ENCODE measurements around the gene WDR91.
A peak's percentile ranks its signal among the peaks of the same experiment; 100 is the strongest.
"Not testable (repeated sequence)": the region's sequence is repeated elsewhere in the genome, so short reads cannot be mapped to it uniquely, and the experiment has no call there.

WDR91 gene

DNA sequence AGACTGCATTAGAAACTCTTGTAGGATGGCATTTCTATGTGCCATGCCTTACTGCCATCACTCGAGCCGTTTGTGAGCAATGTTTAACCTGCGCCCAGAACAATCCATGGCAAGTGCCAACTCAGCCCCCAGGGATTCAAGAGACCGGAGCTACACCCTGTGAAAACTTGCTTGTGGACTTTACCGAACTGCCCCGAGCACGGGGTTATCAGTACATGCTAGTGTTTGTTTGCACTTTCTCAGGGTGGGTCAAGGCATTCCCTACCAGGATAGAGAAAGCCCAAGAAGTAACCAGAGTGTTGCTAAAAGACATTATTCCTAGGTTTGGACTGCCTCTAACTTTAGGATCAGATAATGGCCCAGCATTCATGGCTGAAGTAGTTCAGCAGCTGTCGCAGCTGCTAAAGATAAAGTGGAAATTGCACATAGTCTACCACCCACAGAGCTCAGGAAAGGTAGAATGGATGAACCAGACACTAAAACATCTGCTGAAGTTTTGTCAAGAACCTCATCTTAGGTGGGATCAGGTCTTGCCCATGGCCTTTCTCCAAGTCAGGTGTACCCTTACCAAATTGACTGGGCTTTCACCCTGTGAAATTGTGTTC, 31.9 kb downstream of the WDR91 start:
- no peak for DNase-seq (ENCODE audit: low read depth)

DNA sequence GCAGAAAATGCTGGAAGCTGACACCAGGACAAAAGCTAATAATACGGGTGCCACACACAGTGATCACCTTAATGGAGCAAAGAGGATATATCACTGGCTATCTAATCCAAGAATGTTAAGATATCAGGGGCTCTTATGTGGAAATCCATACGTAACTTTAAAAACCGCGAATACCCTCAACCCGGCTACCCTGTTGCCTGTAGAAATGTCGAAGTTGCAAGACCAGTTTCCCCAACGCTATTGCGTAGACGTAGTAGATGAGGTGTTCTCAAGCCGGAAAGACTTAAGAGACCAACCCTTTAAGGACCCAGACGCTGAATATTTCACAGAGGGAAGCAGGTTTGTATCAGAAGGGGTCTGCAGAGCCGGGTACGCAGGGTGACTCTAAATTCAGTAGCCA, 33.0 kb downstream of the WDR91 start:
- DNase-seq (ENCODE audit: low read depth), result no peak

DNA sequence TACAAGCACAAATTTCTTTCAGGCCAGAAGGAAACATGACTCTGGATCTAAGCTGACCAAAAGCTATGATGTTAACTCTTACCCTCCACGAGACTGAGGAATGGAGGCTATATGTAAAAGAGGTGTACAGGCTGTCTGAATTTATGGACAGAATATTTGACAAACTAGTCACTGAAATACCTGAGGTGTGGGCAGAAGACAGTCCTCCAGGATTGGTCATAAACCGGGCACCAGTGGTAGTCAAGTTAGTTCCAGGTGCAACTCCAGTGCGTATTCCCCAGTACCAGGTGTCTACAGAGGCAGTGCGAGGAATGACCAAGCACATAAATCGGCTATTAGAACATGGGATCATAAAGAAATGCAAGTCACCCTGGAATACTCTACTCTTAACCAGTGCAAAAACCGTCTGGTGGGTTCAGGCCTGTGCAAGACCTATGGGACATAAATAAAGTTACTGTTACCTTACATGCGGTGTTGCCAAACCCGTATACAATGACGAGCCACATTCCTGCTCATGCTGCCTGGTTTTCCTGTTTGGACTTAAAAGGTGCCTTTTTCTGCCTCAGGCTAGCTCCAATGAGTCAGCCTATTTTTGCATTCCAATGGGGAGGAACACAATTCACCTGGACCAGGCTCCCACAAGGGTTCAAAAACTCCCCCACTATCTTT, 34.2 kb downstream of the WDR91 start:
- no peak for DNase-seq (ENCODE audit: low read depth)

DNA sequence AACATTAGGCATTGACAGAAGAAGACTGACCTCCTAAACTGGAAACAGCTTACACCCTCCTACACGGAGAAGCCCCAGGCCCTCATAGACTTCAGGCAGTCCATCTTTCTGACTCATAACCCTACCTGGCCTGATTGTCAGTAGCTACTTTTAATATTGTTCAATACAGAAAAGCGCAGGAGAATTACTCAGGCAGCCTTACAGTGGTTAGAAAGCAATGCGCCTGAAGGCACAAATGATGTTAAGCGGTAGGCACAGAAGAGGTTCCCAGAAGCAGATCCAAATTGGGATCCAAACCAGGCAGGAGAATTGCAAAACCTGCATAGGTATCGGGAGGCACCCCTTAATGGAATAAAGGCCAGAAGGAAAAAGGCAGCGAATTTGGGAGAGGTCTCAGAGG, 35.4 kb downstream of the WDR91 start:
- DNase-seq (ENCODE audit: low read depth), result no peak

DNA sequence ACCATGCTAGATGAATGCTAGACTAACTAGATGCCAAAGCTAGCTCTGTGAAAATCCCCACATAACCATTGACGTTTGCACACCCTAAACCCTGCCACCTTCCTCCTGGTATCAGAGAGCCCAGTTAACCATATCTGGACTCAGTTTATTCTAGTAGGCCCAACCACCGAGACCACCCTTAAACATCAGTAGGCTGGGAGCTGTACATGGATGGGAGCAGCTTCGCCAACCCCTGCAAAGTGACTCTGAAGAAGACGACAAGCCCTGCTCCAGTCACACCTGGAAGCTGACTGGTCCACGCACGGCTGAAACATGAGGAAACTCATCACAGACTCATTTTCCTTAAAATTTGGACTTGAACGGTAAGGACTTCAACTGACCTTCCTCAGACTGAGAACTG, 36.4 kb downstream of the WDR91 start:
- no peak for DNase-seq (ENCODE audit: low read depth)

DNA sequence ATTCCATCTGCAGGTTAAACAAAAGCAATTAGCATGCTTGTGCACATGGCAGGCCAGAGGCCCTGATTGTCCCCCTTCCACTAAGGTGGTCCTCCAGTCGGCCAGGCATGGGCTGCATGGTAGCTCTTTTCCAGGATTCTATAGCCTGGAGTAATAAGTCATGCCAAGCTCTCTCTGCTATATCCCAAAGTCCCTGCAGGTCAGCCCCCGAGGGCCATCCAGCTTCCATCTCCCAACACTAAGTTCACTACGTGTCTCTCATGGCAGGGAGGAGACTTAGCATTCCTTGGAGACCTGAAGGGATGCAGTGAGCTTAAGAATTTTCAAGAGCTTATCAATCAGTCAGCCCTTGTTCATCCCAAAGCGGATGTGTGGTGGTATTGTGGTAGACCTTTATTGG, 37.4 kb downstream of the WDR91 start:
- not testable (repeated sequence) for DNase-seq (ENCODE audit: low read depth)

DNA sequence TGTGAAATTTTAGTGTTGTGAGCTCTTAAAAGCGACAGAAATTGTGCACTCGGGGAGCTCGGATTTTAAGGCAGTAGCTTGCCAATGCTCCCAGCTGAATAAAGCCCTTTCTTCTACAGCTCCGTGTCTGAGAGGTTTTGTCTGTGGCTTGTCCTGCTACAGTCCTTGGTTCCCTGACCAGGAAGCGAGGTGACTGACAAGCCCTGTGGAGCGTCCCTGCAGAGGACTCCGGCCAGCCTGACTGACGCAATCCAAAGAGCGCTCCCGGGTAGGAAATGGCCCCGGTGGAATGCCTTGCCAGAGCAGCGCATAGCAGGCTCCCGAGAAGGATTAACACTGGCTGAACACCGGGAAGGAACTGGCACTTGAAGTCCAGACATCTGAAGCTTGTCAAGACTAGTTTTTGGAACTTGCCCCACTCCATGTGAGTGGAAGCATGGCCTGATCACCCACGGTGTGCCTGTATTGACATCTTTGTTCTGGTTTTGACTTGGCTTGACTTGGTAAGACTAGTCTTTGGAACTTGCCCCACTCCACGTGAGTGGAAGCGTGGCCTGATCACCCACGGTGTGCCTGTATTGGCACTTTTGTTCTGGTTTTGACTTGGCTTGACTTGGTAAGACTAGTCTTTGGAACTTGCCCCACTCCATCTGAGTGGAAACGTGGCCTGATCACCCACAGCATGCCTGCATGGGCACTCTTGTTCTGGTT, 39.6 kb downstream of the WDR91 start:
- DNase-seq (ENCODE audit: low read depth), result not testable (repeated sequence)

DNA sequence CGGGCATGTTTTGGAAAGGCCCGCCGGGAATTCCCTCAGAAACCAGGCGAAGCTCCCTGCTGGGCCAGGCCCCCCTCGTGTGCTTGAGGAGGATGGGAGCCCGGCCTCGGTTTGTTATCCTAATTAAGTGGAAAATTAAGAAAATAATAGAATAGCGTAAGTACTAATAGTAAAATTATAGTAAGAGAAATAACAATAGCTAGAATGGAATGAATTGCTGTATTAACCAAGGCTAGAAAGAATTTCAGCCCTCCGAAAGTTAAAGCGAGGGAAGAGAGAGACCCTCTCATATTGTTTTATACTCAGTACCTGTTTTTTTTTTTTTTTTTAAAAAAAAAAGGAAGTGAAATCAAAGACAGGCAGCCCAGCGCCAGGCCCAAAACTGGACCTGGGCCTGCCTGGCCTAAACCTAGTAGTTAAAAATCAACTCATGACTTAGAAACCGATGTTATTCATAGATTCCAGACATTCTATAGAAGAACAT, 40.3 kb downstream of the WDR91 start:
- DNase-seq (ENCODE audit: low read depth), result not testable (repeated sequence)

DNA sequence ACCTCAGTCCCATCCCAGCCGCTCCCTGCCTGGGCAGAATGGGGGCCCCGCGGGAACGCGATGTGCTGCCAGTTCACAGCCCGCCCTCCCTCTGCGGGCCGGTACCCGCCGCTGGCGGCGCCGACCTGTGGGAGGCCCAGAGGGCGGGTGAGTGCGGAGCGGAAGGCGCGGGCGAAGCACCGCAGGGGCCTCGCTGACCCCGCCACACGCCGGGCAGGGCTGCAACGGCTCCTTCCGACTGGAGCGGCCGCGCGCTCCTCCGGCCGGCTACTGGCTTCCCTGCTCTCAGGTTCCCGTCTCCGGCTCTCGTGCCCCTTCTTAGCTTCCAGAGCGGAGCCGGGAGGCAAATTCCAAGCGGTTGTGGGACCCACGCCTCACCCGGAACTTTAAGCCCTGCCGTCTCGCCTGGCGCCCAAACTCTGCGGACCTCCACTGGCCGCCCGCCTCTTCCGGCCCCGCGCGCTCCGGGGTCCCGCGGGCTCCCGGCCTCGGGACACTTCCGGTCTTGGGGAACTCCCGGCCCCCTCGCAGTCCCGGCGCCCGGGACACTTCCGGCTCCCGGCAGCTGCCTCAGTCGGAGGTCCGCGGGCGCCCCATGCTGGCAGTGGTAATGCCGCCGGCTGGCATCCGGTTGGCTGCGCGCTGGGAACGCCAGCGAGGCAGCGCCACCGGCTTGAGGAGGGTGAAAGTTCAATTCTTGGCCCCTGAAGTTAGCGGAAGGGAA, 40.9 kb downstream of the WDR91 start, which contains the start of gene CYREN:
Gene CYREN, minus strand, starts transcription at position 434 of the 724 bp plus-strand sequence. CDS start 1,785 bp downstream, outside the sequence.
- DNase-seq (ENCODE audit: low read depth), result peak; percentile 71

DNA sequence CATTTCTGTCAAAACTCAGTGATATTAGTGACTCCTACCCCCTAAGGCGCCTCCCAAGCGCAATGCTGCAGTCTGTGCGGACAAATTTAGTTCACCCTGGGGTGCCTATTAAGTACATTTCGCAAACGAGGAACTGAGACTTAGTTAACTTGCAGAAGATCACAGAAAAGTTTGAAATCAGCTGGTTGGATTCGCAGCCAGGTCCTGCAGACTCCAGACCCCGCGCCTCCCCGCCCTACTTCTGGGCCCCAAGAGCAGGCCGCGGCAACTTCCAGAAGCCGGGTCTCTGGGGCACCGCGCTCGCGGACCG, 41.4 kb downstream of the WDR91 start:
- DNase-seq (ENCODE audit: low read depth), result no peak

DNA sequence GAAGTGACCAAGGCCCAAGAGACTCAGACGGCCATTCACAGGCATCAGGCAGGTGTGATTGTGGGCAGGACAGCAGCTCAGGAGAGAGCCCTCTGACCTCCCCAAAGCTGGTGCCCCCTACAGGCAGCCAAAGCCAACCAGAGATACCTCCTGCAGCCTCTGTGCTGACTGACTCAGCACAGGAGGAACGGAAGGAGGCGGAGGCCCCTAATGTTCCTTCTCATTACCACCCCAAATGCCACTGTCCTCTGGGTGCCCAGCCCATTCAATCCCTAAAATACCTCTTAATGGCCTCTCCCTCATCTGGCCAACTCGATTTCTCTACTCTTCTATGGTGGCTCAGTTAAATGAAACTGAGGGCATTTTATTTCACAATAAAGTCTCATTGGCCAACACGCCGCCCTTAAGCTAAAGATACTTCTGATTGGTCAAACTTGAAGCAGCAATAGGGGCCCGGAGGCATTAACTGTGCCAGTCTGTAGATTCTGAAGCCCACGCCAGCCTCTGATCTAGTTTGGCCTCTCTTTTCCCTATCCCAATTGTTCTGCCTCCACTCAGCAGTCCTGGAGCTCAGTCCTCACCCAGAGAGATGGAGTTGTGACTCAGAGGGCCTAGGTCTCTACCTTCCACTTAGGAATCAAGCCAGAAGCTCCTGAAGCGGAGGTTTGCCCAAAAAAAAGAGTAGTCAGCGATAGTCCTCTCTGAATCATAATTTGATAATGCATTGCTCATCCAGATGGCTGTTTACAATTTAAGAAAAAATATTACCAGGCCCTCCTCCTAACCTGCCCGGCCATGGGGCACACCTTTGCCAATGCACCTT, 42.0 kb downstream of the WDR91 start:
- no peak for DNase-seq (ENCODE audit: low read depth)

DNA sequence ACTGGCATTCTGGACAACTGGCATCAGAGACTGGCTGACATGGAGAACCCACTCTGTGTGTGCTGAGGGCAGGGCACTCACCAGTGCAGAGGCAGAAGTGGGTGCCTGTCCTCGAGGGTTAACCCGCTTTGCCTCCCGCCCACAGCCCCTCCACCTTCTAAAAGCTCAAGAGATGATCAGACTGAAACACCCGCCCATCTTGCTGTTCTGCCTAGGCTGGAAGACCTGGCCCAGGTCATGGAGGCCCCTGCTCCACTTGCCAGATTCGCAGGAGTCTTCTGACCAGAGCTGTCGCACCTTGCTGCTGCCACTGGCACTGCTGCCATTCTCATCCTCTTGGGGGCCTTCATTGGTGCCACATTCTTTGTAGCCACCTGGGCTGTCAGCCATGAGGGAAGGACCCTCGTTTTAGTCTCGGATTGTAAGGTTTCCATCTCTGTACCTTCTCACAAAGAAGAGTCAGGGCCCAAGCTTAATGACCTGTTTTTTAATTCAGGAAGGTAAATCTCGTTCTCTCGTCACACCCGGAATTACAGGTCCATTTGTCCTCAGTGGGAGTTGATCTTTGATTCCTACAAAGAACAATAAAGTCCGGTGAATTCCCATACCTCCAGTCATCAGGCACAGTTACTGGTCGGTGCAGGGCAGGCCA, 42.7 kb downstream of the WDR91 start:
- DNase-seq (ENCODE audit: low read depth), result no peak

DNA sequence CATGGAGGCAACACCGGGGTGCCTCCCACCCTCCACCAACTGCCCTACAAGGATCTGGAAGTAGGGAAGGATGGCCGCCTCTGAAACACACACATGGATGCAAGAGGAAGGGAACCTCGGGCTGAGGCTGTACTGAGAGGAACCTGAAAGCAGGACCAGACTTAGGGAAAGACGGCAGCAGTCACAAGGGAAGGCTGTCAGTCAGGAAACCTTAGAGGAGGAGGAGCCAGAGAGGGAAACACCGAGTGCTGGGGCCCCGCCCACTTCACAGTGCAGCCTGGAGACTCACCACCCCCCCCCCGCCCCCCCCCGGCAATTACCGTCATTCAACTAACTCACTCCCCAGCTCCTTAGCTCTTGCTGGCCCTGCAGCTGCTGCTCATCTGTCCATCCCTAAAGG, 43.3 kb downstream of the WDR91 start:
- DNase-seq (ENCODE audit: low read depth), result no peak

DNA sequence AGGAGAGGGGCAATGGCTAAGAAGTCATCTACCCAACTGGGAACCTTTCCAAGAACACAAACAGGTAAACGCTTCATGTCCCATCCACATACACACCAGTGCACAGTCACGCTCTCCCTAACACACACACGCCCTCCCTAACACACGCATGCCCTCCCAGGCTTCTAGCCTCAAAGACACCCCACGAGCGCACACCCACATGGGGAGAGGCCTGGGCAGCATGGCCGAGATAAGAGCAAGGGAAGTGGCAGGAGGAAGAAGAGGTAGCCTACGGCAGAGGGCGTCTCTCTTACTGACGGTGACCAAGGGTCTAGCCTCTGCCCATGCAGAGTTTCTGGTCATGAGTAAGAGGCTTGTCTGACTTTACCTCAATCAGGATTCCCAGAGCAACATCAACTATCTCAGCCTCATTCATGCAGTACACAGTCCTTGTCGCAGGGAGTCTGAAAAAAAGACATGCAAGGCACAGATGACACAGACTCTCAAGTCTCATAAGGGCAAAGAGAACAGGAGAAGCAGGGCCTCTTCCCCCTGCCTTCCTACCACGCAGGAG, 43.9 kb downstream of the WDR91 start:
- DNase-seq (ENCODE audit: low read depth), result no peak

DNA sequence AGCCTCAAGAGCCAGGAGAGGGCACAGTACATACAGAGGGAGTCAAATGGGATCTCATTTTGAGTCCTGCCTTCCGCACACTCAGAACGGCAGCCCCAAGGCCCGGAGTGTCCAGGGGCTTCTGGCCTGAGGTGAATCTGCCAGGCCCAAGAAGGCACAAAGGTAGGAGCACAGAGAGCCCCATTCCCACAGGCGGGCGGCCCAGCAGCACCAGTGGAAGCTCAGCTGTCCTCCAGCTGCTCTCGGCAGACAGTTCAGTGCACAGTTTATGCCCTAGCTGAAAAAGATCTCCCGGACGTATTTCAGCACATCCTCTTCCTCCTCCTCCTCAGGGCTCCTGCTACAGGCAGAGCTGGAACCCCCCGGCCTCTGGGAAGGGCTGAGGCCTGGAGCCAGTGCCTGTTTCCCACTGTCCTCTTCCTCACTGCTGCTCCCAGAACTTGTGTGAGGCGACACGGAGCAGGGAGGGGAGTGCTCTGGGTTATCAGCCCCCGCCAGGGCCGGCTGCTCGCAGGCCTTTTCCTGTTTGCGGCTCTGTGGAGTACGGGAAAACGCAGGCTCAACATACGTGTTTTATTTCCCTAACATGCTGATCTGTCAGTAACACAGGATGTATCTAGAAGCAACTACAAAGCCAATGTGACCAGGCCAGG, 44.9 kb downstream of the WDR91 start:
- no peak for DNase-seq (ENCODE audit: low read depth)

DNA sequence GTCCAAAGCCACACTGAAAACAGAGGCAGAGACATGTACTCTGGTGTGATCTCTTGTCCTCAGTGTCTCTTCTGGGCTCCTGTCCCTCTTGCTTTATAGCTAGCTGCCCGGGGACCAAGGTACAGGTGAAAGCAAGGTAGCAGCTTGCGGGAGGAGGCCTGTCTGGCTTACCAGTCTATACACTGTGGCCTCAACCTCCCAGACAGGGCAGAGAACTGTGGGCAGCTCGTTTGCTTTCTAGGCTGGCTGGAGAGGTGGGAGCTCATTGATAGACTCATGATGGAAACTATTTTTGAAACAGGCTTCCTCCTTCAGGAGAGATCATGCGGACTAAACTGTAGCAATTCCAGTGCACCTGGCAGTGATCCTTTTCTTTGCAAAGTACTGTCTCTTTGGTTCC, 45.5 kb downstream of the WDR91 start:
- DNase-seq (ENCODE audit: low read depth), result no peak

DNA sequence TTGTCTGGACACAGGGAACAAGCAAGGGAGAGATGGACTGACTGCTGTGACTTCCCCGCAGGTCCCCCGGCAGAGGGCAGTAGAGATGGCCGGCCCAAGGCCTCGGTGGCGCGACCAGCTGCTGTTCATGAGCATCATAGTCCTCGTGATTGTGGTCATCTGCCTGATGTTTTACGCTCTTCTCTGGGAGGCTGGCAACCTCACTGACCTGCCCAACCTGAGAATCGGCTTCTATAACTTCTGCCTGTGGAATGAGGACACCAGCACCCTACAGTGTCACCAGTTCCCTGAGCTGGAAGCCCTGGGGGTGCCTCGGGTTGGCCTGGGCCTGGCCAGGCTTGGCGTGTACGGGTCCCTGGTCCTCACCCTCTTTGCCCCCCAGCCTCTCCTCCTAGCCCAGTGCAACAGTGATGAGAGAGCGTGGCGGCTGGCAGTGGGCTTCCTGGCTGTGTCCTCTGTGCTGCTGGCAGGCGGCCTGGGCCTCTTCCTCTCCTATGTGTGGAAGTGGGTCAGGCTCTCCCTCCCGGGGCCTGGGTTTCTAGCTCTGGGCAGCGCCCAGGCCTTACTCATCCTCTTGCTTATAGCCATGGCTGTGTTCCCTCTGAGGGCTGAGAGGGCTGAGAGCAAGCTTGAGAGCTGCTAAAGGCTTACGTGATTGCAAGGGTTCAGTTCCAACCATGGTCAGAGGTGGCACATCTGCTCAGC, 46.8 kb downstream of the WDR91 start:
- DNase-seq (ENCODE audit: low read depth), result no peak

DNA sequence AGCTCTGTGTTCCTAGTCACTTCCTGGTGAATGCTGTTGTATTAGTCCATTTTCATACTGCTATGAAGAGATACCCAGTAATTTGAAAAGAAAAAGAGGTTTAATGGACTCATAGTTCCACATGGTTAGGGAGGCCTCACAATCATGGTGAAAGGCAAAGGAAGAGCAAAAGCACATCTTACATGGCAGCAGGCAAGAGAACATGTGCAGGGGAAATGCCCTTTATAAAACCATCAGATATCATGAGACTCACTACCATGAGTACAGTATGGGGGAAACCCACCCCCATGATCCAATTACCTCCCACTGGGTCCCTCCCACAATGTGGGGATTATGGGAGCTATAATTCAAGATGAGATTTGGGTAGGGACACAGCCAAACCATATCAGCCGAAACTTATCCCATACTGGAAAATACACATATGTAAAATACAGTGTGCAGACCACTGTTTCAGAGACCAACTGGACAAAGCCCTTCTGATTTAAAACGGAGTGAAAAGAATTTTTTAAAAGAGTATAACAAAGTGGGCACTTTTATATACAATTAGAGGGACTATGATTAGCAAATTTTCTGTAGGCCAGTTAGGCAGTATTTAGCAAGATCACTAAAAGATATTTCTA, 48.8 kb downstream of the WDR91 start:
- no peak for DNase-seq (ENCODE audit: low read depth)

DNA sequence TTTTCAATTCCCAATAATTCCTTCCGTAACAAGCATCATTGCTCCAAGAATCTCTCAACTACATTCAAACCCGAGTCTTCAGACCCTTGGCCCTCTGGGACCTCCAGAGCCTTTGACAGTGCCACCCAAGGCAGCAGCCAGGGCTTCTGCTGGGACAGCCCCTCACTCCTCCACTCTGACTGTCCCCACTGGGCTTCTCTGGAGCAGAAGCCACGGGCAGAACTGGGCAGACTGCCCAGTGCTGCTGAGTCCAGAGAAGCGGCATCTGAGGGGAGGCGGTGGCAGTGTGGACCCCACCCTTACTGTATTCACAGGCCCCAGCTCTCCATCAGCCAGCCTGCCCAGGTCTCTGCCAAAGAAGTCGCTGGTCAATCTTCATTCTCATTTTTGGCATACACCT, 49.7 kb downstream of the WDR91 start:
- DNase-seq (ENCODE audit: low read depth), result no peak
